Islet of Langerhans (tissue), 1 donor: ENCODE measurements around the gene PIAS3.
"Not testable (repeated sequence)": the region's sequence is repeated elsewhere in the genome, so short reads cannot be mapped to it uniquely, and the experiment has no call there.

ENCODE experiments used
- FAIRE-seq: peaks from one replicate; lab custom pipeline; 2011; peaks lifted over from hg19 to GRCh38; lab: Jason Lieb, UNC

PIAS3 gene

GRCh38 chr1:145823565-145824498, 35.0 kb downstream of the PIAS3 start, which contains the start of the genes POLR3C and RNF115:
POLR3C (plus strand) TSS chr1:145824200; CDS start chr1:145825777, 1,577 bp downstream.
RNF115 (minus strand) TSS chr1:145824095; CDS start chr1:145823873, 222 bp downstream.
- no peak for FAIRE-seq

GRCh38 chr1:145822779-145823331, 36.0 kb downstream of the PIAS3 start:
- not testable (repeated sequence) for FAIRE-seq

- FAIRE-seq = not testable (repeated sequence)
Measured at GRCh38 chr1:145818095-145818494, 40.8 kb downstream of the PIAS3 start.

GRCh38 chr1:145812977-145813810, 45.7 kb downstream of the PIAS3 start:
- not testable (repeated sequence) for FAIRE-seq

GRCh38 chr1:145806844-145807243, 52.0 kb downstream of the PIAS3 start:
- FAIRE-seq = peak; percentile 49

- FAIRE-seq = no peak
Measured at GRCh38 chr1:145806408-145806807, 52.5 kb downstream of the PIAS3 start.

GRCh38 chr1:145805057-145805456, 53.8 kb downstream of the PIAS3 start:
- peak; percentile 9 for FAIRE-seq

- FAIRE-seq = no peak
Measured at GRCh38 chr1:145804235-145805045, 54.4 kb downstream of the PIAS3 start.

GRCh38 chr1:145799806-145800205, 59.1 kb downstream of the PIAS3 start:
- FAIRE-seq = no peak
